LNCaP clone FGC (cell line): ENCODE results near the gene EPM2A.

ENCODE experiments used
- DNase-seq: peaks from one replicate; pipeline ENCODE4 v3.0.0-alpha.2; 2011; ENCODE audit warnings: low read depth
- H3K4me3 ChIP-seq: 2 replicates; pipeline ENCODE4 v1.5.1; 2011; ENCODE audit warnings: mild to moderate bottlenecking, low read depth, low read length, control low read depth
- CTCF ChIP-seq: IDR thresholded peaks from 2 replicates; pipeline ENCODE4 v1.5.1; 2012; ENCODE audit warnings: mild to moderate bottlenecking; ENCODE audit not compliant: control insufficient read depth, insufficient read depth; ENCODE audit errors: extremely low read depth

Gene EPM2A

GRCh38 chr6:145623231-145623630 lies 112.1 kb downstream of the EPM2A start:
- no peak overlapping the region for H3K4me3 ChIP-seq
- no peak for DNase-seq
- no peak for TF ChIP-seq CTCF

GRCh38 chr6:145621776-145622175 lies 113.5 kb downstream of the EPM2A start:
- no peak overlapping the region for H3K4me3 ChIP-seq
- TF ChIP-seq CTCF: no peak
- DNase-seq: no peak

- no peak for DNase-seq
- H3K4me3 ChIP-seq: no peak overlapping the region
- no peak for TF ChIP-seq CTCF
These were observed 115.2 kb downstream of the EPM2A start for GRCh38 chr6:145620088-145620487.

GRCh38 chr6:145609521-145609920 lies 125.8 kb downstream of the EPM2A start:
- no peak overlapping the region for H3K4me3 ChIP-seq
- TF ChIP-seq CTCF: no peak
- no peak for DNase-seq

GRCh38 chr6:145608850-145609249 lies 126.5 kb downstream of the EPM2A start:
- DNase-seq: no peak
- no peak for TF ChIP-seq CTCF
- no peak overlapping the region for H3K4me3 ChIP-seq

- TF ChIP-seq CTCF: no peak
- no peak overlapping the region for H3K4me3 ChIP-seq
- DNase-seq: no peak
These were observed 131.3 kb downstream of the EPM2A start for GRCh38 chr6:145603991-145604390.

GRCh38 chr6:145603424-145603833 lies 131.9 kb downstream of the EPM2A start:
- H3K4me3 ChIP-seq: no peak overlapping the region
- TF ChIP-seq CTCF: no peak
- DNase-seq: no peak
